ENCODE data around the gene UGT2B15. TPM values are rescaled to one million over a fixed set of nuclear protein-coding genes. Genes with fewer than 3 reads are reported as not detected.

Gene UGT2B15
- polyA plus RNA-seq, 1 donor (not counting 4 experiments of a cell fraction or from before 2014, with no cell fraction given), result not detected

- Histone ChIP-seq H3K9ac (ENCODE audit: control insufficient read depth, extremely low read depth, insufficient read depth, low read length) (no peak overlapping the region), H3K79me2 (ENCODE audit: control insufficient read depth, insufficient read depth, low read length) (no peaks in the 10 kb centered on the region), H4K20me1 (ENCODE audit: control insufficient read depth, extremely low read depth, insufficient read depth, low read length) (no peaks in the 10 kb centered on the region), H3K9me1 (ENCODE audit: control insufficient read depth, extremely low read depth, insufficient read depth, low read length) (no peaks in the 10 kb centered on the region), H3K36me3 (ENCODE audit: control insufficient read depth in 2 of 2, extremely low read depth in 1 of 2, insufficient read depth in 2 of 2, low read length in 2 of 2) (no peaks in the 10 kb centered on the region), H3K4me1 (ENCODE audit: control insufficient read depth, extremely low read depth, insufficient read depth, low read length) (no peaks in the 10 kb centered on the region), H3K27ac (ENCODE audit: control insufficient read depth, insufficient read depth, low read length) (no peak overlapping the region), H2AFZ (ENCODE audit: control insufficient read depth, low read length) (no peak overlapping the region), H3K27me3 (ENCODE audit: control insufficient read depth, extremely low read depth, insufficient read depth, low read length) (no peaks in the 10 kb centered on the region), H3K4me2 (ENCODE audit: control insufficient read depth, extremely low read depth, insufficient read depth, low read depth, low read length) (no peak overlapping the region), H3K4me3 (ENCODE audit: control insufficient read depth in 2 of 3, extremely low read depth in 1 of 3, insufficient read depth in 2 of 3, low read depth in 1 of 3, low read length in 3 of 3) (no peak overlapping the region), H3K9me3 (ENCODE audit: control insufficient read depth, low read depth, low read length) (no peaks in the 10 kb centered on the region)
- no peak for DNase-seq (ENCODE audit: low read depth, low spot score)
- dilution Hi-C loops (cut with MboI; ENCODE audit: extremely low pct_ligation_motif_present, low sequenced_read_pairs), result no loop called here
- TF ChIP-seq EZH2 (IDR thresholded peaks at IDR 0.05; ENCODE audit: low read length) (no peak), CTCF (optimal IDR thresholded peaks at IDR 0.05 in 1 of 3, IDR thresholded peaks at IDR 0.05 in 1 of 3, conservative IDR thresholded peaks at IDR 0.05 in 1 of 3; ENCODE audit: extremely low read depth in 1 of 3, insufficient read depth in 2 of 3, low read length in 3 of 3) (no peak)
- FAIRE-seq, result no peak
Observed at GRCh38 chr4:68617003-68617698, 53.3 kb downstream of the UGT2B15 start.

- no peak overlapping the region for H3K27ac ChIP-seq (ENCODE audit: control insufficient read depth, insufficient read depth, low read length)
- H3K9ac ChIP-seq (ENCODE audit: control insufficient read depth, extremely low read depth, insufficient read depth, low read length), result no peak overlapping the region
- no peak overlapping the region for H3K4me3 ChIP-seq (ENCODE audit: control insufficient read depth in 2 of 3, extremely low read depth in 1 of 3, insufficient read depth in 2 of 3, low read depth in 1 of 3, low read length in 3 of 3)
- H4K20me1 ChIP-seq (ENCODE audit: control insufficient read depth, extremely low read depth, insufficient read depth, low read length), result no peaks in the 10 kb centered on the region
- no peaks in the 10 kb centered on the region for H3K9me1 ChIP-seq (ENCODE audit: control insufficient read depth, extremely low read depth, insufficient read depth, low read length)
- no peaks in the 10 kb centered on the region for H3K79me2 ChIP-seq (ENCODE audit: control insufficient read depth, insufficient read depth, low read length)
- H3K36me3 ChIP-seq (ENCODE audit: control insufficient read depth in 2 of 2, extremely low read depth in 1 of 2, insufficient read depth in 2 of 2, low read length in 2 of 2), result no peaks in the 10 kb centered on the region
- H3K27me3 ChIP-seq (ENCODE audit: control insufficient read depth, extremely low read depth, insufficient read depth, low read length), result no peaks in the 10 kb centered on the region
- no peak overlapping the region for H2AFZ ChIP-seq (ENCODE audit: control insufficient read depth, low read length)
- no peak overlapping the region for H3K4me2 ChIP-seq (ENCODE audit: control insufficient read depth, extremely low read depth, insufficient read depth, low read depth, low read length)
- H3K9me3 ChIP-seq (ENCODE audit: control insufficient read depth, low read depth, low read length), result no peaks in the 10 kb centered on the region
- dilution Hi-C loops (cut with MboI; ENCODE audit: extremely low pct_ligation_motif_present, low sequenced_read_pairs), result no loop called here
- FAIRE-seq, result no peak
- no peaks in the 10 kb centered on the region for H3K4me1 ChIP-seq (ENCODE audit: control insufficient read depth, extremely low read depth, insufficient read depth, low read length)
- no peak for DNase-seq (ENCODE audit: low read depth, low spot score)
- TF ChIP-seq EZH2 (IDR thresholded peaks at IDR 0.05; ENCODE audit: low read length), result no peak
- no peak for TF ChIP-seq CTCF (optimal IDR thresholded peaks at IDR 0.05 in 1 of 3, IDR thresholded peaks at IDR 0.05 in 1 of 3, conservative IDR thresholded peaks at IDR 0.05 in 1 of 3; ENCODE audit: extremely low read depth in 1 of 3, insufficient read depth in 2 of 3, low read length in 3 of 3)
Observed at GRCh38 chr4:68615699-68616422, 54.6 kb downstream of the UGT2B15 start.
